Right lobe of liver (tissue), 6 donors: ENCODE results near the gene RAB31. TPM values are rescaled to one million over a fixed set of nuclear protein-coding genes. Genes with fewer than 3 reads are reported as not detected.

Source experiments
- ATAC-seq, 4 donors: fragments of 200-7000 bp; cut with Tn5 transposase; one replicate each; pipeline ENCODE4 v1.9.1; 2020; ENCODE audit warnings: mild to moderate bottlenecking in 4 of 4, moderate library complexity in 4 of 4
- DNase-seq, 3 donors: peaks; one replicate each; pipeline ENCODE4 v3.0.0-alpha.2; 2020
- H3K27ac ChIP-seq, 3 donors: fragments of 200-600 bp; one replicate each; pipeline ENCODE4 v1.8.0; 2022
- H3K27me3 ChIP-seq, 2 donors: fragments of 200-600 bp; one replicate each; pipeline ENCODE4 v1.8.0; 2022
- H3K36me3 ChIP-seq, 4 donors: fragments of 200-600 bp; sonication (generic) in 1 of 4; one replicate each; pipeline versions ENCODE4 v1.5.1 to v1.8.0; 2017 to 2022; ENCODE audit warnings: control low read depth in 1 of 4
- H3K4me1 ChIP-seq, 4 donors: fragments of 200-600 bp; sonication (generic) in 1 of 4; one replicate each; pipeline versions ENCODE4 v1.5.1 to v1.8.0; 2017 to 2022; ENCODE audit warnings: control low read depth in 1 of 4
- H3K4me3 ChIP-seq, 3 donors: fragments of 200-600 bp; one replicate each; pipeline ENCODE4 v1.8.0; 2022
- H3K9me3 ChIP-seq, 4 donors: fragments of 200-600 bp; sonication (generic) in 1 of 4; one replicate each; pipeline versions ENCODE4 v1.5.1 to v1.8.0; 2017 to 2022; ENCODE audit warnings: control low read depth in 1 of 4
- CTCF ChIP-seq, 4 donors: fragments of 200-600 bp in 3 of 4; fragments of 450-650 bp in 1 of 4; IDR thresholded peaks; one replicate each; pipeline versions ENCODE4 v1.5.1 to v1.8.0; 2016 to 2022; ENCODE audit warnings: antibody characterized with exemption in 4 of 4, mild to moderate bottlenecking in 2 of 4
- POLR2A ChIP-seq: fragments of 450-650 bp; IDR thresholded peaks from one replicate; pipeline ENCODE4 v1.6.1; 2017; ENCODE audit warnings: antibody characterized with exemption, mild to moderate bottlenecking
- WGBS: methylation state at CpG from one replicate; pipeline ENCODE4 v1.1.6; 2018; ENCODE audit warnings: low coverage, low lambda C conversion rate; ENCODE audit not compliant: insufficient coverage; ENCODE audit errors: missing lambda C conversion rate; 5-methylcytosine and 5-hydroxymethylcytosine counted together
- intact Hi-C, 2 donors: fragments of 100-400 bp; cut with DNase I; formaldehyde crosslinking; loops; one replicate each; pipeline versions ENCODE4 v1.11.2 to v1.14.1; 2022
- total RNA-seq, 6 experiments: library from RNA; depleted of rRNA in 2 of 6; stranded (reverse); fragments of >200 nt in 2 of 6; fragmentation: NEBNext Ultra II Directional in 3 of 6; extraction: Animal tissue kit (Norgen Biotek cat#: 25700) in 3 of 6; gene quantifications; one replicate each; pipeline versions ENCODE4 v1.1.0 to v1.2.4, GENCODE V29; 2016 to 2023
- donor health status: DM: no; HTN: yes; CAD: no.
- donor health status: DM: no; HTN: no; CAD: no.
- donor health status: DM: no; HTN: no; CAD: no.
- donor health status: DM: no; HTN: yes; CAD: no.
- donor health status: DM: no; HTN: yes; CAD: no.

The RAB31 gene
- total RNA-seq, 6 experiments from 2014 or later = 3.0 to 14.3 (median 5.4) TPM

GRCh38 chr18:9705183-9705829 is 2.8 kb upstream of the RAB31 start:
- no peak for TF ChIP-seq CTCF (IDR thresholded peaks at IDR 0.05)
- no peak for TF ChIP-seq POLR2A
- H3K27me3 ChIP-seq = no peaks in the 10 kb centered on the region
- no peak overlapping the region for H3K27ac ChIP-seq
- no peak for DNase-seq
- WGBS = 38% methylated on average over 6 of the region's 6 CpGs
- intact Hi-C loops = no loop called here
- no peak for ATAC-seq
- no peaks in the 10 kb centered on the region for H3K36me3 ChIP-seq
- H3K4me3 ChIP-seq = no peak overlapping the region
- no peaks in the 10 kb centered on the region for H3K9me3 ChIP-seq
- H3K4me1 ChIP-seq = peaks cover 0 to 6% (median 0%) of the 10 kb centered on the region in 4 donors

GRCh38 chr18:9706081-9706935 is 1.8 kb upstream of the RAB31 start:
- TF ChIP-seq POLR2A (no peak), CTCF (IDR thresholded peaks at IDR 0.05) (no peak)
- Histone ChIP-seq H3K27ac (no peak overlapping the region), H3K36me3 (no peaks in the 10 kb centered on the region), H3K4me1 (peaks cover 0 to 6% (median 0%) of the 10 kb centered on the region in 4 donors), H3K27me3 (no peaks in the 10 kb centered on the region), H3K9me3 (no peaks in the 10 kb centered on the region), H3K4me3 (no peak overlapping the region)
- ATAC-seq (no peak), DNase-seq (peak in 1 of 3 donors; percentile 34)
- intact Hi-C loops = no loop called here
- WGBS = 59% methylated on average over 6 of the region's 12 CpGs

- H3K27ac ChIP-seq = peak overlapping the region; percentile 59 to 85 (median 67)
- no peaks in the 10 kb centered on the region for H3K9me3 ChIP-seq
- ATAC-seq = peak in 2 of 4 donors; percentile 4 to 13
- no peaks in the 10 kb centered on the region for H3K27me3 ChIP-seq
- H3K4me3 ChIP-seq = peak overlapping the region; percentile 22 to 58 (median 46)
- TF ChIP-seq CTCF (IDR thresholded peaks at IDR 0.05) (no peak), POLR2A (no peak)
- intact Hi-C loops = no loop called here
- peak in 1 of 3 donors; percentile 40 for DNase-seq
- peaks cover 0 to 6% (median 0%) of the 10 kb centered on the region in 4 donors for H3K4me1 ChIP-seq
- 41% methylated on average over 14 of the region's 31 CpGs for WGBS
- no peaks in the 10 kb centered on the region for H3K36me3 ChIP-seq
Measured at GRCh38 chr18:9707381-9708056, 582 bp upstream of the RAB31 start.

GRCh38 chr18:9708434-9709303 is 568 bp downstream of the RAB31 start:
- no peaks in the 10 kb centered on the region for H3K27me3 ChIP-seq
- peaks cover 0 to 6% (median 0%) of the 10 kb centered on the region in 4 donors for H3K4me1 ChIP-seq
- H3K27ac ChIP-seq = peak overlapping the region; percentile 31 to 71 (median 67)
- peak overlapping the region; percentile 46 to 58 (median 46) for H3K4me3 ChIP-seq
- under 1% methylated on average over 47 of the region's 84 CpGs for WGBS
- DNase-seq = peak in 2 of 3 donors; percentile 53 to 61
- no peaks in the 10 kb centered on the region for H3K36me3 ChIP-seq
- TF ChIP-seq CTCF (IDR thresholded peaks at IDR 0.05) (no peak), POLR2A (no peak)
- no peaks in the 10 kb centered on the region for H3K9me3 ChIP-seq
- peak; percentile 10 to 18 (median 14) for ATAC-seq
- intact Hi-C loops = no loop called here
